IPS-18c (cell line): ENCODE data around the gene COL6A3.

ENCODE experiments used
- H3K4me3 ChIP-seq: 2 replicates; pipeline ENCODE4 v1.7.0; 2013; ENCODE audit warnings: low read depth, mild to moderate bottlenecking, low read length, moderate library complexity; ENCODE audit not compliant: insufficient read depth
- H3K9me3 ChIP-seq: one replicate; pipeline ENCODE4 v1.6.1; 2013; ENCODE audit warnings: mild to moderate bottlenecking, low read length, moderate library complexity; ENCODE audit not compliant: control insufficient read depth, insufficient read depth

The COL6A3 gene

GRCh38 chr2:237405006-237405559 is 8.9 kb downstream of the COL6A3 start:
- Histone ChIP-seq H3K4me3 (no peak overlapping the region), H3K9me3 (no peaks in the 10 kb centered on the region)

GRCh38 chr2:237404413-237404812 is 9.6 kb downstream of the COL6A3 start:
- no peaks in the 10 kb centered on the region for H3K9me3 ChIP-seq
- H3K4me3 ChIP-seq = no peak overlapping the region

GRCh38 chr2:237403024-237403882 is 10.7 kb downstream of the COL6A3 start:
- Histone ChIP-seq H3K4me3 (no peak overlapping the region), H3K9me3 (no peaks in the 10 kb centered on the region)

GRCh38 chr2:237400199-237400598 is 13.8 kb downstream of the COL6A3 start:
- Histone ChIP-seq H3K4me3 (no peak overlapping the region), H3K9me3 (no peaks in the 10 kb centered on the region)

- Histone ChIP-seq H3K4me3 (no peak overlapping the region), H3K9me3 (no peaks in the 10 kb centered on the region)
These were observed 16.9 kb downstream of the COL6A3 start for GRCh38 chr2:237397072-237397471.

- H3K9me3 ChIP-seq = no peaks in the 10 kb centered on the region
- no peak overlapping the region for H3K4me3 ChIP-seq
These were observed 20.4 kb downstream of the COL6A3 start for GRCh38 chr2:237393523-237393922.

GRCh38 chr2:237392186-237392585 is 21.8 kb downstream of the COL6A3 start:
- Histone ChIP-seq H3K9me3 (no peaks in the 10 kb centered on the region), H3K4me3 (no peak overlapping the region)

- Histone ChIP-seq H3K4me3 (no peak overlapping the region), H3K9me3 (no peaks in the 10 kb centered on the region)
These were observed 22.8 kb downstream of the COL6A3 start for GRCh38 chr2:237391140-237391539.

GRCh38 chr2:237390235-237390634 is 23.7 kb downstream of the COL6A3 start:
- Histone ChIP-seq H3K4me3 (no peak overlapping the region), H3K9me3 (no peaks in the 10 kb centered on the region)

GRCh38 chr2:237389831-237390230 is 24.1 kb downstream of the COL6A3 start:
- H3K9me3 ChIP-seq = no peaks in the 10 kb centered on the region
- no peak overlapping the region for H3K4me3 ChIP-seq

- H3K9me3 ChIP-seq = no peaks in the 10 kb centered on the region
- H3K4me3 ChIP-seq = no peak overlapping the region
These were observed 25.9 kb downstream of the COL6A3 start for GRCh38 chr2:237388036-237388435.

- Histone ChIP-seq H3K9me3 (no peaks in the 10 kb centered on the region), H3K4me3 (no peak overlapping the region)
These were observed 29.3 kb downstream of the COL6A3 start for GRCh38 chr2:237384672-237385020.

GRCh38 chr2:237383991-237384671 is 29.8 kb downstream of the COL6A3 start:
- no peak overlapping the region for H3K4me3 ChIP-seq

GRCh38 chr2:237380768-237381167 is 33.2 kb downstream of the COL6A3 start:
- Histone ChIP-seq H3K9me3 (no peaks in the 10 kb centered on the region), H3K4me3 (no peak overlapping the region)

More at GRCh38 chr2:237383991-237384671, 29.8 kb downstream of the COL6A3 start:
- no peaks in the 10 kb centered on the region for H3K9me3 ChIP-seq

GRCh38 chr2:237379636-237380035 is 34.3 kb downstream of the COL6A3 start:
- peaks cover 2% of the 10 kb centered on the region for H3K9me3 ChIP-seq
- H3K4me3 ChIP-seq = no peak overlapping the region

GRCh38 chr2:237378650-237379049 is 35.3 kb downstream of the COL6A3 start:
- no peak overlapping the region for H3K4me3 ChIP-seq
- H3K9me3 ChIP-seq = peaks cover 2% of the 10 kb centered on the region

GRCh38 chr2:237374284-237375060 is 39.5 kb downstream of the COL6A3 start:
- Histone ChIP-seq H3K4me3 (no peak overlapping the region), H3K9me3 (peaks cover 2% of the 10 kb centered on the region)
